GM21367 (cell line): ENCODE results near the gene PNRC1.
"Not testable (repeated sequence)": the region's sequence is repeated elsewhere in the genome, so short reads cannot be mapped to it uniquely, and the experiment has no call there.

Source experiments
- ATAC-seq: cut with Tn5 transposase; IDR thresholded peaks from one replicate; pipeline ENCODE4 v1.9.1; 2021; ENCODE audit not compliant: unreplicated experiment

The PNRC1 gene

DNA sequence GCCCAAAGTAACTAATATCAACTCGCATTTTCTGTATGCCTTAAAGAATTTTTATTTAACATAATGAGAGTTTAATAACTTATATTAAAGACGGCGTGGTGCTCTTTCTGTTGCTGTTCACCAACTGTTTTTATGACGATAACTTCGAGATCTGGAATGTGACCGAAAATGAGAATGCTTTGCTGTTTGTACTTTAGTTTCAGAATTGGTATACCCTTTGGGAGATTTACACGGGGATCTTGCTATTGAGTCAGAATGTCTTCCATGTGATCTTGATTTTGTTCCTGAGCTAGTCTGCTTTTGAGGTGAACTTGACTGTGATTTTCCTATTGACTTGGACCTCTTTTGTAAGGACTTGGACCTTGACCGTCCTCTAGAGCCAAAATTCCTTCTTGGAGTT lies 17.9 kb downstream of the PNRC1 start:
- ATAC-seq: no peak

DNA sequence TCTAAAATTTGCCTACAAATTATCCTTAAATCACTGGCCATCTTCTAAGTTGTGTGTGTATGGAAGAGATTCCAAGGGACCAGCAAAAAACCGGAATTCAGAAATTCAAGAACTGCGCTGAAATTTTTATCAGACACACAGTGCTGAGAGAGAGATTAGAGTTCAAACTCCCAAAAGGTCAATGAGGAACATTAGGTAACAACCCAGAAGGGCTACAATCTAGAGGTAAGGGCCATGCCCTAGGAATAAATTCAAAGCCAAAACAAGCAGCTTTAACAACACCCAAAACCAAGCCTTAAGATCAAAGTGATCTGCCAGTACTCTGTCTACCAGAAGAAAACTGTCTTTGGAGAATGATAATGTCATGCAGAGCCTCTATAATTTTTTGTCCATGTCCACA lies 19.6 kb downstream of the PNRC1 start:
- ATAC-seq: no peak

DNA sequence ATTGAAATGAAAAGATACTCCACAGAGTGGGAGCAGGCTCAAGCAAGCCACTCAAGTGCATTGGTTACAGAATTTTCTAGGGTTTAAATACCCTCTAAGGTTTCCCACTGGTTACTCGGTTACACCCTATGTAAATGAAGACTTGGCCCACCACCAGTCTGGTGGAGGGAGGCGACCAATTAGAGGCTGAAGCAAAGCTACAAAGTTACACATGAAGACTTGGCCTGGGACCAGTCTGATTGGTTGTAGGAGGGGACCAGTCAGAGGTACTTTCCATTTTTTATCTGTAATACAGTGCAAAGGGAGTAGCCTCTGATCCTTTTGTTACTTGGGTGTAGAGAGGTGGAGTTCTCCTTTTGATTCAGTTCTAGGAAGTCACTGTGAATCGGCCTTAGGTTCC lies 29.7 kb downstream of the PNRC1 start:
- no peak for ATAC-seq

DNA sequence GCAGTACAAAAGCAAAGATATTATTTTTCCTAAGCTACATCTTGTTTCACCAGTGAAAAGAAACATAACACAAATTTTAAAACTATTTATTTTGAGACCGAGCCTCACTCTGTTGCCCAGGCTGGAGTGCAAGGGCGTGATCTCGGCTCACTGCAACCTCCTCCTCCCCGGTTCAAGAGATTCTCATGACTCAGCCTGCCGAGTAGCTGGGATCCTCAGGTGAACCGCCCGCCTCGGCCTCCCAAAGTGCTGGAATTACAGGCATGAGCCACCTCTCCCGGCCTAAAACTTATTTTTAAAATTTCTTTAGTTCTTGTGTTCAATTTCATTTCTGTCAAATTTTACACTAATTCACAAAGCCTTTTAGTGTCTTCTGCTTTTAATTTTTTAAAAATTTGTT lies 31.4 kb downstream of the PNRC1 start:
- ATAC-seq: no peak

DNA sequence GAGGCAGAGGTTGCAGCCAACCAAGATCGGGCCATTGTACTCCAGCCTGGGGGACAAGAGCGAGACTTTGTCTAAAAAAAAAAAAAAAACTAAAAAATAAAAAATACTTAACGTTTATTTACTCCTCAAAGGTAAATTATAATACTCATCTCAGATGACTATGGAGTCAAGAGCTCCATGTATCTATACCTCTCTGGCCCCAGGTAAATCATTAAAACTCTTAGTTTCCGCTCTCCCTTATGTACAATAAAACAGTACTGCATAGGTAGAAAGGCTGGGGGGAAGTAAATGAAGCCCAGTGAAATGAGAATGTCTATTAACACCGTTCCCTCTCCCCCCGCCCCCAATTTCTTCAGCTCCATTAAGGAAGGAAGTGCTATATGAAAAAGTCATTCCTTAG lies 36.2 kb downstream of the PNRC1 start:
- no peak for ATAC-seq

DNA sequence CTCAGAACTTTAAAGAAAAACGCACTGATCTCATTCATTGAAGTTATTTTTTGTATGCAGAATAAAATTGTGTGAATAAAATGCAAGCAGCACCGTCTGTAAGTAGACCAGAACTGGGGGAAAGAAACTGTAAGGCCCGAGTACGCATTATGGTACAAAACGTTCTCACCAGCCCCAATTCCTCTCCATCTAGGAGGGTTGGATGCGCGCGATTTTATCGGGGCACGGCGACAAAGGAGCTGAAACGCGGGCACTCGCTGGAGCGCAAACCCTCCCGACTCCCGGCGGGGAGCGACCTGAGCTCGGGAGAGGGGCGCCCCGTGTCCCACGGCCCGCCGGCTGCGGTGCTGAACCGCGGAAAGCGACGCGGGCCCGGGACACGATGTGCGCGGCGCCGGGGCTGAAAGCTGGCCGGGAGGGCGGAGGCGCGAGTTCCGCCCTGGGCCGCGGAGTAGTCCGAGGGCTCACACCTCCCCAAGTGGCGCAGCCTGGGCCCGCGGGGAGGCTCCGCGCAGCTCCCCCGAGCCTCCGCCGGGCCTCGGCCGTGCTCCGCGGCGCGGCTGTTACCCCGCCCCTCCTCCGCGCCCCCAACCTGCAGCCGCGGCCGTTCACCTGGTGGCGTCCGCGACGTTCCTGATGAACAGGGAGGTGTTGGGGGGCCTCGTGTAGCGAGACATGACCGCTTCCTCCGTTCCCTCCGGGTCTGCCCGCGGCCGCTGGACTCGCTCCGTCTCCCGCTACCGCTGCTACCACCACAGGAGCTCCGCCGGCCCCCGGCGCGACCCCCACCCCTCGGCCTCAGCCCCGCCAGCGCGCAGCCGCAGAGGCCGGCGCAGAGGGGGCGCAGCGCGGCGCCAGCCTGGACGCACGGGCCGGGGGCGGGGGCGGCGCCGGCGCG lies 36.9 kb downstream of the PNRC1 start, which contains the start of gene SRSF12:
SRSF12 (minus strand) TSS at position 861 of the 898 bp plus-strand sequence; CDS start at position 677, 184 bp downstream.
- ATAC-seq: peak; percentile 86

DNA sequence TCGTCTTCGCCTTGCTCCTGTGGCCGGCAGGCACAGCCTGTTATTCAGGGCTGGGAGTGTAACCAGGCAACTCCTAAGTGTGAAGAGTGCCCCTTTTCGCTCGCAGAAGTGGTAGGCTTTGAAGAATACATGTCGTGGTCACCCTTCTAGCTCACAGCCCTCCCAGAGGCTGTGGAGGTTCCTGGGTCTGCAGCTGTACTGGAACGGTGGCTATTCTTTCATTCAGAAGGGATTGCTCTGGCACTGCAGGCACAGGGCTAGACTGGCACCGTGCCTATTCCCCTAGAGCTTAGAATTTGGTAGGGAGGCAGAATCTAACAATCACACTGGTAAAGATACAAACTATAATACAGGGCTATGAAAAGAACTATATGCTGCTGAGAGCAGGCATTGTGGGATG lies 38.4 kb downstream of the PNRC1 start:
- no peak for ATAC-seq

DNA sequence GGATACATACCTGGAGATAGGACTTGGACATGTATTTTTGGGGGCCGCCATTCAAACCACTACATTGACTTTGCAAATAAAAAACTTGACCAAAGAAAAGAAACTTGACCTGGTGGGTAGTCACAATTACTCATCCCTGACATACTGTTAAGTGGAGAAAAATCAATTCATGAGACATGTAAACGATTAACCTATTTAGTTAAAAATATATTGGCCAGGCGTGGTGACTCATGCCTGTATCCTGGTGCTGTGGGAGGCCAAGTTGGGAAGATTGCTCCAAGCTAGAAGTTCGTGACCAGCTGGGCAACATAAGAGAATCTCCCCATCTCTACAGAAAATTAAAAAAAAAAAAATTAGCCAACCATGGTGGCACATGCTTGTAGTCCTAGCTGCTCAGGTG lies 39.8 kb downstream of the PNRC1 start:
- ATAC-seq: no peak

DNA sequence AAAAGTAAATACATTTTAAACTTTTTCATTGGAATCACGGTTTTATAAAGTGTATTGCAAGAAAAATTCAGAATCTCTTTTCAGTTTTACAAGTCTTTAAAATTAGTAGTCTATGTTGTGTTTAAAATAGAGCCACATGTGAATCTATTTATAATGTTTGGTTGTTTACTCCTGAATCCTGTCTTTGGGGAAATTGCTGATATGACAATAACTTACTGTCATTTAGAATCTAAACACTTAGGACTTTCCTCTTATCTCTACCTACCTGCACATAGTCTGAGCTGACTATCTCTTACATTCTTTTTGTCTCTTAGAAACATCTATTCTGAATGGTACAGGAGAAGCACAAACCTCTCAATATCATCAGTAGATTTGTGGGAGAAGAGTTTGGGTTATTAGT lies 41.4 kb downstream of the PNRC1 start:
- ATAC-seq: no peak

DNA sequence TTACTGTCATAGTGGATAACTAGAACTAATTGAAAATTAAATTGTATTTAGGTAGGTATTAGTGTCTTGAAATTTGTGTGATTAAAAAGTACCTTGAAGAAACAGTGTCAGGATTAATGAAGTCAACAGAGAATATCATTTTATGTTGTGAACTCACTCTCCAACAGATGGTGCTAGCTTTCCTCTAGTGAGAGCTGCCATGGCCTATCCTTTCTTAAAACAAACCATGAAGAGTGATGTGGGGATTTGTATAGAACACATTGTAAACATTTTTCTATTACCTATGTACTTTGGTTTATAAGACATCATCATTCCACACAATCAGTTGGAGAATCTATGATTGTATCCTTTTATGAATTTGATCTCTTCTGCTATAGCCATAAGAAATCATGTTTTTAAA lies 42.1 kb downstream of the PNRC1 start:
- ATAC-seq: peak; percentile 60

DNA sequence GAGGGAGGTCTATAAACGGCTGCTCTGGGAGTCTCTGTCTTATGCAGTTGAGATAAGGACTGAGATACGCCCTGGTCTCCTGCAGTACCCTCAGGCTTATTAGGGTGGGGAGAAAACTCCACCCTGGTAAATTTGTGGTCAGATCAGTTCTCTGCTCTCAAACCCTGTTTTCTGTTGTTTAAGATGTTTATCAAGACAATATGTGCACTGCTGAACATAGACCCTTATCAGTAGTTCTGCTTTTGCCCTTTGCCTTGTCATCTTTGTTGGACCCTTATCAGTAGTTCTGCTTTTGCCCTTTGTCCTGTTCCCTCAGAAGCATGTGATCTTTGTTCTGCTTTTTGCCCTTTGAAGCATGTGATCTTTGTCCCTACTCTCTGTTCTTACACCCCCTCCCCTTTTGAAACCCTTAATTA lies 47.7 kb downstream of the PNRC1 start:
- not testable (repeated sequence) for ATAC-seq

DNA sequence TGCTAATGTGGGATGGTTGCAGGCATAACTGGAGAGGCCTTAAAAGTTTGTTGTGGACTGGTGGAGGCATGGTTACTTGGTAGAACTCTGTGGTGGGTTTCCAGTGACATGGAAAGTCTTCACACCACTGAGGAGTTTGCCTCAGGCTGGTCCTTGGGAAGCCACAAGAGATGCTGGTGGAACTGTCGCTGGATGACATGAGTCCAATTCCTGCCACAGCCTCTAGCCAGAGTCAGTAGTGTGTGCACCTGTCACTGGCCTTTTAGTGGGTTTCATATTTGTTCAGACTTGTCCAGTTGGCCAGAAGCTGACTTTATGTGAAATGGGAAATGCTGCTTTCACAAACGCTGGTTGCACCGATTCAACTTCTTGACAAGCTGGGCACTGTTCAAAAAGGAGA lies 51.0 kb downstream of the PNRC1 start:
- ATAC-seq: no peak

DNA sequence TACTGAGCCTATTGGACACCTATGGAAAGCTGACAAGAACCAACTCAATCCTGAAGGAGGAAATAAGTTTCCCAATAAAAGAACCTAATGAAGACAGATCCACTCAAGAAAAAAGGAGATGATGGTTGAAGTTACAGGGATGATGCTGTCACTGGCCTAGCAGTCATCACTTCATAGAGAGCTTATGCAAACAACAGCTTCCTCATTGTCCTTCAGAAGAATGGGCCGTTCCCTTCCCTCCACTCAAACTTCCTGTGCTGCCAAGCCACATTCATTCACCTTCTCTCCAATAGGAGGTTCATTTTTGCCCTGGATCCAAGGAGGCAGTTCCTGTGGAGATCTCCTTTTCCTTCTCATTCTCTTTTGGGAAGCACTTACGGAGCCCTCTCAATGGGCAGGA lies 51.5 kb downstream of the PNRC1 start:
- no peak for ATAC-seq

DNA sequence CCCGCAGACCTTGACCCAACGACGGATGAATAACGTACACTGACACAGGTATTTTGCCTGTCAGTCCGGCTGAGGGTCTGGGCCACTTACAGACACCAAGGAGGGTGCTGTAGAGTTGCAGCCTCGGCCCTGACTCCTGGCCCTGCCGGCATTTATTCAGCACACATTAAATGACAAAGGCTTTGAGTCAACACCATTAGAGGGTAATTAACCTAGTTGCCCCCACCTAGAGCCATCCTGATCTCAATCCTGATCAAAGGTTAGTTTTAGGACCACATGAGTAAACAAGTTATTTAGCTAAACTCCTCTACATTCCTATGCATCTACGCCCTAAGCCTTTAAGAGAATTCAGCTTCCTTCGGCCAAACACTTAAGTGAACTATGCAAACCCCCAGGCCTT lies 53.4 kb downstream of the PNRC1 start:
- no peak for ATAC-seq

DNA sequence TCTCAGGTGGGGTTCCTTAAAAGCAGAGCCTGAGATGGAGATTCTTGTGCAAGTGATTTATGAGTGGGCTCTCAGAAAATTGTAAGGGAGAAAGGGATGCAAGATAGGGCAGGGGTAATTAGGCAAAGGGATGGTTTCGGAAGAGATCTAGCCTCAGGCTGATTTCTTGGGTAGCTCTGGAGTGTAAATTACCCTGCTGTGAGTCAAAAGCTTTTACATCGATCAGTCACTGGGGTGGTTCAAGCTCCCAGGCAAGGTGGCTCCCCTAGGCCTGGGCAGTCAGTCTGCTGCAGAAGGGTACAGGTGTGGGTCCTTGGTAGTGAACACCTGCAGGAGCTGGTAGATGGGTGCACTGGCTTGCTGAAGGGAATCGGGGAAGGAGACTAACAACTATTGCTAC lies 54.2 kb downstream of the PNRC1 start:
- ATAC-seq: no peak
